Right lobe of liver (tissue), 6 donors: Measurements from ENCODE around the gene SS18. TPM values are rescaled to one million over a fixed set of nuclear protein-coding genes. Genes with fewer than 3 reads are reported as not detected.

Source experiments
- ATAC-seq, 4 donors: fragments of 200-7000 bp; cut with Tn5 transposase; one replicate each; pipeline ENCODE4 v1.9.1; 2020; ENCODE audit warnings: mild to moderate bottlenecking in 4 of 4, moderate library complexity in 4 of 4
- DNase-seq, 3 donors: peaks; one replicate each; pipeline ENCODE4 v3.0.0-alpha.2; 2020
- H3K27ac ChIP-seq, 3 donors: fragments of 200-600 bp; one replicate each; pipeline ENCODE4 v1.8.0; 2022
- H3K27me3 ChIP-seq, 2 donors: fragments of 200-600 bp; one replicate each; pipeline ENCODE4 v1.8.0; 2022
- H3K36me3 ChIP-seq, 4 donors: fragments of 200-600 bp; sonication (generic) in 1 of 4; one replicate each; pipeline versions ENCODE4 v1.5.1 to v1.8.0; 2017 to 2022; ENCODE audit warnings: control low read depth in 1 of 4
- H3K4me1 ChIP-seq, 4 donors: fragments of 200-600 bp; sonication (generic) in 1 of 4; one replicate each; pipeline versions ENCODE4 v1.5.1 to v1.8.0; 2017 to 2022; ENCODE audit warnings: control low read depth in 1 of 4
- H3K4me3 ChIP-seq, 3 donors: fragments of 200-600 bp; one replicate each; pipeline ENCODE4 v1.8.0; 2022
- H3K9me3 ChIP-seq, 4 donors: fragments of 200-600 bp; sonication (generic) in 1 of 4; one replicate each; pipeline versions ENCODE4 v1.5.1 to v1.8.0; 2017 to 2022; ENCODE audit warnings: control low read depth in 1 of 4
- POLR2A ChIP-seq: fragments of 450-650 bp; IDR thresholded peaks from one replicate; pipeline ENCODE4 v1.6.1; 2017; ENCODE audit warnings: antibody characterized with exemption, mild to moderate bottlenecking
- WGBS: methylation state at CpG from one replicate; pipeline ENCODE4 v1.1.6; 2018; ENCODE audit warnings: low coverage, low lambda C conversion rate; ENCODE audit not compliant: insufficient coverage; ENCODE audit errors: missing lambda C conversion rate; 5-methylcytosine and 5-hydroxymethylcytosine counted together
- intact Hi-C, 2 donors: fragments of 100-400 bp; cut with DNase I; formaldehyde crosslinking; loops; one replicate each; pipeline versions ENCODE4 v1.11.2 to v1.14.1; 2022
- total RNA-seq, 6 experiments: library from RNA; depleted of rRNA in 2 of 6; stranded (reverse); fragments of >200 nt in 2 of 6; fragmentation: NEBNext Ultra II Directional in 3 of 6; extraction: Animal tissue kit (Norgen Biotek cat#: 25700) in 3 of 6; gene quantifications; one replicate each; pipeline versions ENCODE4 v1.1.0 to v1.2.4, GENCODE V29; 2016 to 2023
- TF ChIP-seq, protein P1 (sequence below), 4 donors: fragments of 200-600 bp in 3 of 4; fragments of 450-650 bp in 1 of 4; IDR thresholded peaks; one replicate each; pipeline versions ENCODE4 v1.5.1 to v1.8.0; 2016 to 2022; ENCODE audit warnings: antibody characterized with exemption in 4 of 4, mild to moderate bottlenecking in 2 of 4
- donor health status: DM: no; HTN: yes; CAD: no.
- donor health status: DM: no; HTN: no; CAD: no.
- donor health status: DM: no; HTN: no; CAD: no.
- donor health status: DM: no; HTN: yes; CAD: no.
- donor health status: DM: no; HTN: yes; CAD: no.

SS18 gene
- total RNA-seq, 6 experiments from 2014 or later = 26.6 to 47.3 (median 37.6) TPM

DNA sequence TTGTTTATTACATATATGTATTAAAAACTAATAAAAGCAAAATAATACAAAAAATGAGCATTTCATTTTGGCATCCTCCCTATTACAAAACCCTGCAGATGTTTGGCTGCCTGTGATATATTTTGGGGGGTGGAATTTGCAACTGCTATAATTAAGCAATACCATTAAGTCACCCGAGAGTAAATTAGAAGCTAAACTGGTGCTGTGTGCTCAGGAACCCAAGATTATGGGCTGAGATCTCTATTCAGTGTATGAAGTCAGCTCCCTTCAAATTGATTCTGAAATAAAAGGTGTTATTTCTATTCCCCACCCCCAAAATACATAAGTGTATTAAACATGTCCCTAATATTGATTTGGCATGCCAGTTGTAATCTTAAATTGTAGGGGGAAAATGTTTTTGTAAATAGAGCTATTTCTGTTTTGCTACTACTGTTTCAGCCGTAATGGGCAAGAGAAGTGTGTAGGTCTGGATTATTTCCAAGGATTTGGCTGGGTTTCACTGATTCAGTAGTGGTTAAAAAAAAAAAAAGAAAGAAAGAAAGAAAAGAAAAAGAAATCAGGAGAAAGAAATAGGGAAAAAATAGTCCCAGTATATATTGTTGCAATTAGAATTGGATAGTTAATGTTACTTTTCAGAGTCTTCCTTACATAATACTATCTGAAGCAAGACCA, 110.9 kb downstream of the SS18 start:
- Histone ChIP-seq H3K4me3 (no peak overlapping the region), H3K9me3 (no peaks in the 10 kb centered on the region), H3K27me3 (no peaks in the 10 kb centered on the region), H3K36me3 (no peaks in the 10 kb centered on the region), H3K4me1 (no peaks in the 10 kb centered on the region), H3K27ac (no peak overlapping the region)
- 56% methylated on average over 2 of the region's 2 CpGs for WGBS
- TF ChIP-seq POLR2A = no peak
- TF ChIP-seq, protein P1, sequence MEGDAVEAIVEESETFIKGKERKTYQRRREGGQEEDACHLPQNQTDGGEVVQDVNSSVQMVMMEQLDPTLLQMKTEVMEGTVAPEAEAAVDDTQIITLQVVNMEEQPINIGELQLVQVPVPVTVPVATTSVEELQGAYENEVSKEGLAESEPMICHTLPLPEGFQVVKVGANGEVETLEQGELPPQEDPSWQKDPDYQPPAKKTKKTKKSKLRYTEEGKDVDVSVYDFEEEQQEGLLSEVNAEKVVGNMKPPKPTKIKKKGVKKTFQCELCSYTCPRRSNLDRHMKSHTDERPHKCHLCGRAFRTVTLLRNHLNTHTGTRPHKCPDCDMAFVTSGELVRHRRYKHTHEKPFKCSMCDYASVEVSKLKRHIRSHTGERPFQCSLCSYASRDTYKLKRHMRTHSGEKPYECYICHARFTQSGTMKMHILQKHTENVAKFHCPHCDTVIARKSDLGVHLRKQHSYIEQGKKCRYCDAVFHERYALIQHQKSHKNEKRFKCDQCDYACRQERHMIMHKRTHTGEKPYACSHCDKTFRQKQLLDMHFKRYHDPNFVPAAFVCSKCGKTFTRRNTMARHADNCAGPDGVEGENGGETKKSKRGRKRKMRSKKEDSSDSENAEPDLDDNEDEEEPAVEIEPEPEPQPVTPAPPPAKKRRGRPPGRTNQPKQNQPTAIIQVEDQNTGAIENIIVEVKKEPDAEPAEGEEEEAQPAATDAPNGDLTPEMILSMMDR (IDR thresholded peaks at IDR 0.05) = no peak
- no peak for DNase-seq
- ATAC-seq = no peak
- intact Hi-C loops = no loop called here

DNA sequence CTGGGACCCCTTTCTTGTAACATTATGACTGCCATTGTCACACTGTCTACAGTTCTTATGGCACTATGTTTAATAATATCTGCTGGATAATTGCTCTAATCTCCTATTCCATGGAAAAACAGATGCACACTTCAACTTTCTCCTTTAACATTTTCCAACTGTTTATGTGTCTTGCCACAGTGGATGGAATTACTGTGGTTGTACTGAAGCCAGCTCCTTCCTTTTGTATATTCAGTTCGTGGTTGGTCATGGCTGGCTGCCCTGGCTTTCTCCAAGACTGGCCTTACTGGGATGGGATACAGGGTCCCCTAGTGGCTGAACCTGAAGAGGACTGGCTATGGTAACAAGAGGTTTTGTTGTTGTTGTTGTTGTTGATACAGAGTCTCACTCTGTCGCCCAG, 113.9 kb downstream of the SS18 start:
- Histone ChIP-seq H3K27ac (no peak overlapping the region), H3K27me3 (no peaks in the 10 kb centered on the region), H3K9me3 (no peaks in the 10 kb centered on the region), H3K4me1 (no peaks in the 10 kb centered on the region), H3K4me3 (no peak overlapping the region), H3K36me3 (no peaks in the 10 kb centered on the region)
- no peak for ATAC-seq
- no peak for DNase-seq
- intact Hi-C loops = no loop called here
- WGBS = 46% methylated on average over 1 of the region's 2 CpGs
- TF ChIP-seq, protein P1 (IDR thresholded peaks at IDR 0.05) = no peak
- TF ChIP-seq POLR2A = no peak

DNA sequence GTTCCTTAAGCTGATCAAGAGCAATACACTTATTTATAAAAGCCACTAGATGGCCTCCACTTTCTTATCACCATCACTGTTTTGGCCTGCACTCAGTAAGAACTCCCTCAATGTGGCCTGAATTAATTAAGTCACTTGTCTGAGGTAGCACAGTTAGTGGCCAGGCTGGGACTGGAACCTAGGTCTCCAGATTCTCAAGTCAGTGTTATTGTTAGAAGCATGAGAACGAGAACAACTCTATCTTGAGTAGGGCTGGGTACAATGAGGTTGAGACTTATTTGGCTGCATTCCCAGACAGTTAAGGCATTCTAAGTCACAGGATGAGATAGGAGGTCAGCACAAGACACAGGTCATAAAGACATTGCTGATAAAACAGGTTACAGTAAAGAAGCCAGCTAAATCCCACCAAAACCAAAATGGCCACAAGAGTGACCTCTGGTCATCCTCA, 115.8 kb downstream of the SS18 start:
- no peak for ATAC-seq
- no peak overlapping the region for H3K27ac ChIP-seq
- no peaks in the 10 kb centered on the region for H3K27me3 ChIP-seq
- DNase-seq = no peak
- no peak for TF ChIP-seq POLR2A
- TF ChIP-seq, protein P1 (IDR thresholded peaks at IDR 0.05) = no peak
- H3K4me3 ChIP-seq = no peak overlapping the region
- no peaks in the 10 kb centered on the region for H3K36me3 ChIP-seq
- H3K9me3 ChIP-seq = no peaks in the 10 kb centered on the region
- WGBS = 67% methylated on average over 1 of the region's 1 CpG
- intact Hi-C loops = no loop called here
- H3K4me1 ChIP-seq = no peaks in the 10 kb centered on the region

Other genes with a start within 250 kb of the SS18 start
- gene PSMA8, start 43.3 kb upstream of the SS18 start, total RNA-seq = not detected
- gene TAF4B, start 135.8 kb upstream of the SS18 start, total RNA-seq = under 1 TPM; 0.09 to 0.44 (median 0.31) TPM